NCI-H460 (cell line): ENCODE measurements around the gene GFRA3. TPM values are rescaled to one million over a fixed set of nuclear protein-coding genes. Genes with fewer than 3 reads are reported as not detected.
"Not testable (repeated sequence)": the region's sequence is repeated elsewhere in the genome, so short reads cannot be mapped to it uniquely, and the experiment has no call there.

ENCODE experiments used
- DNase-seq: peaks from one replicate; pipeline ENCODE4 v3.0.0-alpha.2; 2016; ENCODE audit warnings: low read depth; ENCODE audit errors: extremely low read depth
- total RNA-seq: library from RNA; depleted of rRNA; stranded (reverse); fragments of >200 nt; shearing (Covaris generic); gene quantifications from 2 replicates; pipeline ENCODE4 v1.2.3, GENCODE V29; 2014

Gene GFRA3
- total RNA-seq, 1 experiment from 2014 or later = 0.05 TPM

DNA sequence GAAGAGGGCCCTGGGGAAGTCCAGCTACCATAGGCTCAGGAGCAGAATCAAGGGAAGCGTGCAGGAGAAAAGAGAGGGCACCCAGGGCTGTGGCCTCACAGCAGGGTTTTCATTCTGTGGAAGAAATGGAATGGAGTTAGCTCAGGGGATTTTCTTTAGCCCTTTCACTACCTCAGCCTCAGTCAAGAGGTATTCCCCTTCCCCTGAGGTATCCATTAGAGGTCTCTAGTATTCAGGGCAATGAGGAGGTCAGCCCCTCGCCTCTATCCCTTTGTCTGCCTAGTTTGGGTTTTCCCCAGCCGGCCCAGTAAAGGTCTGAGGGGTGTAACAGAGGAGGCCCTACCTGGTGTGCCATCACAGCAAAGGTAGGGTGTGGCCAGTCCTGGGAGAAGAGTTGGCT lies 21.5 kb downstream of the GFRA3 start:
- no peak for DNase-seq

DNA sequence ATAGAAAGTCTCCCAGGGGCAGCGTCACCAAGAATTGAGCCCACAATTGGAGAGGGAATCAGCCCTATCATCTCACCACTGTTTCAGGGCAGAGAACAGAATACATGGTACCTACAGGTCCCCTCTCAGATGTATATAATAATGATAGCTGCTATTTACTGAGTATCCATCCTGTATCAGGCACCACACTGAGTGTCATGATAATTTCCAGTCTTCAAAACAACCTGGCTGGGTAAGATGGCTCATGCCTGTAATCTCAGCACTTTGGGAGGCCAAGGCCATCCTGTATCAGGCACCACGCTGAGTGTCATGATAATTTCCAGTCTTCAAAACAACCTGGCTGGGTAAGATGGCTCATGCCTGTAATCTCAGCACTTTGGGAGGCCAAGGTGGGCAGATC lies 26.6 kb downstream of the GFRA3 start:
- not testable (repeated sequence) for DNase-seq

DNA sequence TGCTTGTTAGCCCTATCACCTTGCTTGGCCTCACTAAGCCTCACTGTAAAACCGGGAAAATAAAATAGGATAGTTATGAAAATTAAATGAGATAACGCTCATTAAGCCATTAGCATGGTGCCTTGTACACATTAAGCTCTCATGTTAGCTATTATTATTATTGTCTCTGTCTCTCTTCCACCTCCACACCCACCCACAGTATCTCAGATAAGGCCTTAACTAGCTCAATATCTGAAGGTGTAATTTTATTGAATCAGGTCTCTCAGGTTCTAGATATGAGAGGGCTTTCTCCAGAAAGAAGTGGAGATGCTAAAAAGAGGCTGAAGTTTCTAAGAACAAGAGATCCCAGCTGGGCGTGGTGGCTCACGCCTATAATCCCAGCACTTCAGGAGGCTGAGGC lies 27.6 kb downstream of the GFRA3 start:
- DNase-seq = no peak

DNA sequence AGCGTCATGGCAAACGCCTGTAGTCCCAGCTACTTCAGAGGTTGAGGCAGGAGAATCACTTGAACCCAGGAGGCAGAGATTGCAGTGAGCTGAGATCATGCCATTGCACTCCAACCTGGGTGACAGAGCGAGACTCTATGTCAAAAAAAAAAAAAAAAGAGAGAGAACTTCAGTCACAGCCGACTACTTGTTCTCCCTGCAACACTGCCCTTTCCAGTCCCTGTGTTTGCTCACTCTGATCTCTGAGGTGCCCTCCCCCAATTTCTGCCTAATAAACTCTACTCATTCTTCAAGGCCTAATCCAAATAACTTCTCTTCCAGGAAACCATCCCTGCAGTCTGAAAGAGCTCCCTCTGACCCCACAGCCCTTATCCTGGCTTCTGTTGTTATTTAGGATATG lies 28.1 kb downstream of the GFRA3 start:
- DNase-seq = no peak

DNA sequence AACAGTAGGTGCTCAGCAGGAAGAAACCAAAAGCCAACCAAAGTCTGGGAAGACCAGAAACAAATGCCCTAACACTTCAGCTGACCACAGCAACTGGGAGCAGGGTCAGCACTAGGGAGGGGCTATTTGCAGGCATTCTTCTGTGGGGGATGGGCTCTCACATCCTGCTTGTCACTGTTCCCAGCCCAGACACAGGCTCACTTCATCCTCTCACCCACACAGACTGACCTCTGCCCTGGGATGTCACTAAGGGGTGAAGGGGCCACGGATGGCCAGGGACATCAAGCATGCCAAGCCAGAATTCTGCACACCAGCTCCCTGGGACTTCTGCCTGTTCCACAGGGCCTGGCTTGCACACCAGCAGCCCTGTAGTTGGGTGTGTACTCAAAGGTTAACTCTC lies 28.7 kb downstream of the GFRA3 start:
- no peak for DNase-seq

DNA sequence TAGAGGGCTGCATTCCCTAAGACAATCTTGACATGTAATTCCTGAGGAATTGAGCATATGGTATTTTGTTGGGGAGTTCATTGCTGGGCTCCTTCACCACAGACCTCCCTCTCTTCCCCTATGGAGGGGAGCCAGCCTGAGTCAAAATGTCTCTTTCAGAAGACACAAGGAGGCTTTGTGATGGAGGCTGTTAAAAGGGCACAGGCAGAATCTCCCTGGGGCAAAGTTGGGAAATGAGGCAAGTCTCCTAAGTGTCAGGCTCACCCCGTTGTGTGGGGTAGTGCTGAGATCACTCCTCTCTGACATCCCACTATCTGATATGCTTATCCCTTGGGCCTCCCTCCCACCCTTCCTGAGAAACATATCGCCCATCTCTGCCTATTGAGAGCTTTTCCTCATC lies 30.6 kb downstream of the GFRA3 start:
- no peak for DNase-seq

DNA sequence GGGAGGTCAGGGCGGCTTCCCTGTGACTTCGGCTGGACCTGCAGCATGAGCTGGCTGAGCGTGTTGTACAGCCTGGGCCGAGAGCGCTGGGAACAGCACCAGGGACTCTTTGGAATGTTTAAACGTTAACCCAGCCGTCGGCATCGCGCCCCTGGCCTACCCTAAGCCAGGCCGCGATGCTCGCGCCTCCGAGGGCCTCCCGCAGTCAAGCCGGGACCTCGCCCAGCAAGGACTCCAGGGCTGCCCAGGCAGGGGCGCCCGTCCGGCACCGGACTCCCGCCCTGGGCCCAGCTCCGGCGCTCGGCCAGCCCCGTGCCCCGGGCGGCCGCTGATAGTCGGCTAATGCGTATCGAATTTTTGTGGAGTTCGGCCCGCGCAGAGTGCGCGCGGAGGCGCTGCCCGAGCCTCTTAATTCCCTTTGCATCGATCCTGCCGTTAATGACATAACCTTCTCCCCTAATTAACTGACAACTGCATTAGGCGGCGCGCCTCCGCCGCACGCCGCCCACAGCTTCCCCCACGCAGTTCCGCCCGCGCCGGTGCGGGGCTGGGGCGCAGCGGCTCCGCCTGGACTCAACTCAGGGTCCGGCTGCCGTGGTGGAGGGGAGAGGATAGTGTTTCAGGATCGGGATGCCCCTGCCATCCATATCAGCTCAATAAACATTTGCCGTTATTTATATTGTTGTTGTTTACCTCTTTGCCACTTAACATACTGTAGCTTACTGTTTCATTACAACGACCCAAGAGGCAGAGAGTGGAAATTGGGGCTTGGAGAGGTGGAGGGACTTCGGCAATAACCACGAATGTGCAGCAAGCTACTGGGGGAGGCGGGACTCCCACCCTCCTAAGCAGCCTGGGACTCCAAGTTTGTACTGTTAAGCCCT lies 32.5 kb downstream of the GFRA3 start:
- no peak for DNase-seq

DNA sequence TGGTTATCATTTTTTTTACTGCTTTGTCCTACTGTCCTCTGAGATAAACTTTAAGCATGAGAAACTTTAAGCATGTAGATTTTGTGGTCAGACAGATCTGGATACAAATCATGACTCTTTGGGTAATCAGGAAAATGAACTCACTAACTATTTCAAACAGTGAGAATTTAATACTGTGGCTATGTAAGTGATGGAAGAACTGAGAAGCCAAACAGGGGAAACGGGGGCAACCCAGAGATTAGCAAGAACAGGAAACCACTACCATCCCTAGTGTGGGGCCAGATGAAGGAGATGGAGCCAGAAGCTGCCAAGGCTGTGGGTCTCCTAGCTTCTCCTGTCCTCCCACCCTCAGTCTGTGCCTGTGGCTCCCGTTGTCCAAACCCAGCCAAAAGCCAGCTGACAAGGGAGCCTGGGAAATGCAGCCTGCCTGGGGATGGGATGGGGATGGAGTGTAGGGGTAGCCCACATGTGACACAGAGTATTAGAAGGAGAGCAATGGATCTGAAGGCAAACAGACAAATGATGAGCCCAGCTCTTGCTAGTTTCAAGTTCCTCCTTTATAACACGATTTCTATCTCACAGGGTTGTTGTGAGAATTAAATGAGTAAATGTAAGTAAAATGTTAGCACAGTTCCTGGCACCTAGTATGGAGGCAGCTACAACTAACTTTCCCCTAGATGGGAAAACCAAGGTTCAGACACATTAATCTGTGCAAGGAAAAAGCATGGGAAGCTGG lies 33.6 kb downstream of the GFRA3 start:
- no peak for DNase-seq

DNA sequence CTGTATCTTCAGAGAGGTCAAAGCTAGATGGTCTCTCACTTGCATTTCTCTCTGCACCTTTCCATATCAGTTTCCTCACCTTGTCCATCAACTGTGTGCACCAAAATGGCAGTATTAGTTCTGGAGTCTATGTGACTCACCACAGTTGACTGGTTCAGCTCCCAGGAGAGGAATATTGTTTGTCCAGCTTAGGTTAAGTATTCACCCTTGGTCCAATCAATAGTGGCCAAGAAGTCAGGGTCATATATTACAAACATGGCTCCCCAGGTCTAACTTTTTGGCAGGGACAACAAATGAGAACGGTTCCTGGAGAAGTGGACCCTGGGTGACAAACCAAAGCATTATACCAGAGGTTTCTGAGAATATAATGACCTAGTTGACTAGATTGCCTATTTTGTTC lies 36.4 kb downstream of the GFRA3 start:
- DNase-seq = no peak

DNA sequence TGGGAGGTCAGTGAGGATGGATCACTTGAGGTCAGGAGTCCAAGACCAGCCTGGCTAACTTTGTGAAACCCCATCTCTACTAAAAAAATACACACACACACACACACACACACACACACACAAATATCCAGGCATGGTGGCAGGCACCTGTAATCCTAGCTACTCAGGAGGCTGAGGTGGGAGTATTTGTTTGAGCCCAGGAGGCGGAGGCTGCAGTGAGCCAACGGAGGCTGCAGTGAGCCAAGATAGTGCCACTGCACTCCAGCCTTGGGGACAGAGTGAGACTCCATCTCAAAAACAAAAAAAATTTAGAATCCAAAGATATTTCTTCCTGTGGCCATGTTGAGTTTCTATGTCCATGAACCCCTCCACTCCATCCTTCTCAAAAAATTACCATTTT lies 39.8 kb downstream of the GFRA3 start:
- DNase-seq = no peak

DNA sequence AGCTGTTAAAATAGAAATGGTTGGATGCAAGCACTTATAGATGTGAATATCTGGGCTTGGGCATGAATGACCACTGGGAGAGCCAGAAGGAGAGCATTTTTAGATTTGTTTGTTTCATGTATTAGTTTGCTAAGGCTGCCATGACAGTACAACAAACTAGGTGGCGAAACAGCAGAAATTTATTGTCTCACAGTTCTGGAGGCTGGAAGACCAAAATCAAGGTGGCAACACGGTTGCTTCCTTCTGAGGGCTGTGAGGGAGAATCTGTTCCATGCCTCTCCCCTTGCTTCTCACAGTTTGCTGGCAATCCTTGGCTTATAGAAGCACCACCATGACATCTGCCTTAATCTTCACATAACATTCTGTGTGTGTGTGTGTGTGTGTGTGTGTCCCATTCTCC lies 41.1 kb downstream of the GFRA3 start:
- no peak for DNase-seq

DNA sequence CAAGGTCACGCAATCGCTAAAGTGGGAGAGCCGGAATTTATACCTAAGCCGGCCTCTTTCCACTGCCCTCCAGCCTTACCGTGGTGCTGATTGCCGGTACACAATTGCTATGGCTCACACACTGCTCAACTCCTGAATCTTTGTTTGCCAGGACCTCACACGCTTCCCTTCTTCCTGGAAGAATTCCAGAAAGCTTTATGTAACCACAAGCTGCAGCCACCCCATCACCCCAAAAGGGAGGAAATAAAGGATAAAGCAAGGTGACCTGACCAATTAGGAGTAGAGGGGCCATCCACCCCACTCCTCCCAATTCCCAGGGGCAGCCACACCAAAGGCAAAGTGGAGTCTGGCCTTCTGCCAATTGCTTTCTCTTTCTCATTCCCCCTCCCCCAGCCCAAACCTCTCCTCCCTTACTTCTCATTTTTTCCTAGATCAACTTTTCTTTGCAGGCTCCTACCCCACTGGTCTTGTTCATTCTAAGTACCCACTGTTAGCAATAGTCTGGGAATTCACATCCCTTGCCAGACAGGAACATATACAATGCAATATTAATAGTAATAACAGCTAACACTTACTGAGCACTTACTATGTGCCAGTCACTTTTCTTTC lies 43.3 kb downstream of the GFRA3 start:
- no peak for DNase-seq

DNA sequence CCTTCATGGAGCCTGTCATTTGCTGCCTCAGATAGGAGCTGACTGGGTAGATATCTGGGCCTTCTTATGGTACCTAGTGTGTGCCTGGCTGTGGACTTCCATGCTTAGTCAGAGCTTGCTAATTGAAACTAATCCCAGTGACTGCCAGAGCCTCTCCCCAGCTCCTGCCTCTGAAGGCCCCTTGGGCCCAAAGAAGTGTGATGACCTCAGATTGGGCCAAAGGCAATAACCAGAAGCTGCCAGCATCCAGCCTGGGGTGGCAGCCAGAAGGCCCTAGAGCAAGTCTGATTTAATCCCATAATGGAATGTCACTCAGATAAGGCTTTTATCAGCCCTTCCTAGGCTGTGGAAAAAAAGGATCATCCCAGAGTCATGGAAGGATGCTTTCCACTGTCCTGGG lies 44.2 kb downstream of the GFRA3 start:
- no peak for DNase-seq

DNA sequence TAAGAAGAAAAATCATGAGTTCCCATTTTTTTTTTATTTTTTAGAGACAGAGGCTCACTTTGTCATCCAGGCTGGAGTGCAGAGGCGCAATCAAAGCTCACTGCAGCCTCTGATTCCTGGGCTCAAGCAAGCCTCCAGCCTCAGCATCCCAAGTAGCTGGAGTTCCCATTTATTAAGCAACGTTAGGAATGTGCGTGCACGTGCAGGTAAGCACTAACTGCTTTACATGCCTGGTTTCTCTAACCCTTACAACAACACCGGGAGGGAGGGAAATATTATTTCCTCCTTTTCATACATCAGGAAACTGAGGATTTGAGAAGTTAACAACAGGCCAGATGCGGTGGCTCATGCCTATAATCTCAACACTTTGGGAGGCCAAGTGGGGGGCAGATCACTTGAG lies 45.0 kb downstream of the GFRA3 start:
- no peak for DNase-seq

DNA sequence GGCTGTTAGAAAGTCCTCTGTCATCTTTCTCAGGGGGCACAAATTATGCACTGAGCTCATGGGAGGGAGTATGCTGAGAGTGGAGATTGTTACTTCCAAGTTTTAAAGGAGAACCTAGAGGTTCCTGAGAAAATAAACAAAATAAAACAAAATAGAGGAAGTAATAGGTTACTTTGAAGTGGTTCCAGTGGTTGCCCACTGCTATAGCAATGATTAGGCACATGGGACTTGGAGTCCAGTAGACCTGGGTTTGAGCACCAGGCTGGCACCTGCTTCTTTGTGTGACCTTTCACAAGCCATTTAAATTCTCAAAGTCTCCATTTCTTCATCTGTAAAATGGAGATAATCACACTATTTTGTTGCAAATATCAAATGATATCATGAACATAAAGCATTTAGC lies 47.5 kb downstream of the GFRA3 start:
- no peak for DNase-seq

DNA sequence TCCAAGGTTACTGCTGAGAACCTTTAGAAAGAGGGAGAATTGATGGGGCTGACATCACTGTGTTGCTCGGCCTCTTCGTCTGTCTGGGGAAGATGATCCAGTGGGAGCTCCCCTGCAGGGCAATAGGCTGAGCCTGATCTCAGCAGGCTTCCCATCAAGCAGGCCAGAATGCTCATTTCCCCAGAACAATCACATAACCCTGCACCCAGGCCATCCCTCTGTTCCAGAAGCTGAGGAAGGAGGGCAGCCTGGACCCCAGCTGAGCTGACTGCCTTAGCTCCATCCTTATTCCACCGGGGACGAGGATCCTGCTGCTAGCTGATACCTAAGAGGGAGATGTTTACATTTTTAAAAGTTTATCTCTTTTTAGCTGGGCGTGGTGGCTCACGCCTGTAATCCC lies 49.7 kb downstream of the GFRA3 start:
- DNase-seq = no peak

DNA sequence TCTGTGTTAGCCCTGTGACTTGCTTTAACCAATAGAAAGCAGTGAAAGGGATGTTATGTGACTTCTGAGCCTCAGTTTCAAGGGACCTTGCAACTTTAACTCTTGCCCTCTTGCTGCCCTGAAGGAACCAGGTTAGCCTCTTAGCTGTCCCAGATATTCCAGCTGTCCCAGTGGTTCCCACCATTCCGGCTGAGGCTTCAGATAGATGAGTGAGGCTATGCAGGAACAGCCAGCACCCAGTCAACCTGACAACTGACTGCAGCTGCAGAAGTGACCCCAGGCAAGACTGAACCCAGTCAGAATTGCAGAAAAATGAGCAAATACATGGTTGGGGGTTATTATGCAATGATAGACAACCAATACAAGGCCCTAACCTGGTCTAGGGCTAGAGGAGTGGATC lies 50.9 kb downstream of the GFRA3 start:
- no peak for DNase-seq

DNA sequence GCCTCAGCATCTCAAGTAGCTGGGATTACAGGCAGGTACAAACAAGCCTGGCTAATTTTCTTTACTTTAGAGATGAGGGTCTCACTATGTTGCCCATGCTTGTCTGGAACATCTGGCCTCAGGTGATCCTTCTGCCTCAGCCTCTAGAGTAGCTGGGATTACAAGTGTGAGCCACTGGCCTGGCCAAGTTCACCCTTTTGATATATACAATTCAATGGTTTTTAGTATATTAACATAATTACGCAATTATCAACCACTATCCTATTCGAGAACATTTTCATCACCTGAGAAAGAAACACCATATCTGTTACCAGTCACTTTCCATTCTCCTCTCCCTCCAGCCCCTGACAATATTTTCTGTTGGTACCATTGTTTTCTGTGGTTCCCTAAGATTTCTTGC lies 57.6 kb downstream of the GFRA3 start:
- no peak for DNase-seq

DNA sequence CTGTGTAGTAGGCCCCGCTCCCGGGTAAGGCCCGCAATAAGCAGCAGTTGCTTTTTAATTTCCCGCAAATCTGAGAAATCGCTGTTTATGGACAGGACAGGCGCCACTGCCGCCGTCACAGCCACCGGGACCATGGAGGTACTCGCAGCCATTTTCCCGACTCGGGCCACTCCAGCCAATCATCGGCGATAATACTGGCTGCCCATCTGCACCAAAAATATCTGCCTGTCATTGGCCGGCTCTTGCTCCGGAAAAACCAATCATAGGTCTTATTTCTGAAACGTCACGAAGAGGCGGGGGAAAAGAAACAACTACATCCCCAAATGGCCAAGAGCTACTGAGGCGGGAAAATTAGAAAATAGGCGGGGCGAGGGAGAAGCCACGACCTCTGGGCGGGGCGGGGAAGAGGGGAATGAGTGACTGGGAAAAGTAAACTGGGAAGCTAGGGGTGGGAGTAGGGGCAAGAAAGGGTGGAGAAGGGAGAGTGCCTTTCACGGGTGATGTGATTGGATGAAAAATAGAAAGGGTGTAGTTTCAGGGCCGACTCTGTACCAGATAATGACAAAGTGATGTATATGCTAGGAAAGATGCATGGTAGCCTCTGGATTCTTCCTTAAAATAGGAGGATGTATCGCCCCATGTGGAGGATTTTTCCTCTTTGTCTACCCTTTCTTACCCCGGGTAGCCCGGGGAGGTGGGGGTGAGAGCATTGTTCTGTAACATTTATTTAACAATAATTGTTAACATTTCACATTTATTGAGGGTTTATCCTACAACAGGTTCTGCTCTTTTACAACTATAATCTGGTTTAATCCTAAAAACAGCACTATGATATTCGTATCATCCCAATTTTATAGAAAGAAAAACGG lies 61.0 kb downstream of the GFRA3 start, which contains the start of gene CDC23:
CDC23 (minus strand) TSS at position 163 of the 869 bp plus-strand sequence; CDS start at position 152, 11 bp downstream.
- peak; percentile 99 for DNase-seq

DNA sequence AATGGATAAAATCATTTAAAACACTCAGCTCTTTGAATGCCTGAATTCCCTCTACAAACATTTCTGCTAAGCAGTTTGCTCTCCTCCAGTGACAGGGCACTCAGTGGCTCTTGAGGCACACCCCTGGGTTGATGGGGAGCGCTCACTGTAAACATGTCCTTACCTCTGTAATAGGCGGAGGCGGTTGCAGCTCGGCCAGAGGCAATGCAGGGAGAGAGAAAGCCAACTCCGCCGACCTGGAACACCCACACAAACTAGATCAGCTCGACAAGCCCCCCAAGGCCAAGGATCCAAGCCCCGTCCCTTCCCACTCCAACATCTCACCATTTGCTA lies 61.6 kb downstream of the GFRA3 start:
- DNase-seq = no peak

DNA sequence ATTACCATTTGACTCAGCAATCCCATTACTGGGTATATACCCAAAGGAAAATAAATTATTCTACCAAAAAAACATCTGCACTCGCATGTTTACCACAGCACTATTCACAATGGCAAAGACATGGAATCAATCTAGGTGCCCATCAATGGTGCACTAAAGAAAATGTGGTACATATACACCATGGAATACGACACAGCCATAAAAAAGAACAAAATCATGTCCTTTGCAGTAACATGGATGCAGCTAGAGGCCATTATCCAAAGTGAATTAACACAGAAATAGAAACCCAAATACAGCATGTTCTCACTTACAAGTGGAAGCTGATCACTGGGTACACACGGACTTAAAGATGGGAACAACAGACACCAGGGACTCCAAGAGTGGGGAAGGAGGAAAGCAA lies 63.4 kb downstream of the GFRA3 start:
- DNase-seq = no peak
